DND-41 (cell line): Measurements from ENCODE around the gene IGSF22.

Experiments
- EZH2 ChIP-seq: IDR thresholded peaks from 3 replicates; pipeline ENCODE4 v1.6.1; 2012; ENCODE audit warnings: borderline replicate concordance, low read depth, mild to moderate bottlenecking, moderate library complexity, low read length, inconsistent platforms; ENCODE audit not compliant: severe bottlenecking
- TF ChIP-seq, protein P1 (sequence below): IDR thresholded peaks from 2 replicates; pipeline ENCODE4 v1.5.1; 2012; ENCODE audit warnings: borderline replicate concordance, low read length, moderate library complexity, mild to moderate bottlenecking; ENCODE audit not compliant: poor library complexity, severe bottlenecking; ENCODE audit errors: extremely low read depth

- TF ChIP-seq EZH2 = no peak
- TF ChIP-seq, protein P1, sequence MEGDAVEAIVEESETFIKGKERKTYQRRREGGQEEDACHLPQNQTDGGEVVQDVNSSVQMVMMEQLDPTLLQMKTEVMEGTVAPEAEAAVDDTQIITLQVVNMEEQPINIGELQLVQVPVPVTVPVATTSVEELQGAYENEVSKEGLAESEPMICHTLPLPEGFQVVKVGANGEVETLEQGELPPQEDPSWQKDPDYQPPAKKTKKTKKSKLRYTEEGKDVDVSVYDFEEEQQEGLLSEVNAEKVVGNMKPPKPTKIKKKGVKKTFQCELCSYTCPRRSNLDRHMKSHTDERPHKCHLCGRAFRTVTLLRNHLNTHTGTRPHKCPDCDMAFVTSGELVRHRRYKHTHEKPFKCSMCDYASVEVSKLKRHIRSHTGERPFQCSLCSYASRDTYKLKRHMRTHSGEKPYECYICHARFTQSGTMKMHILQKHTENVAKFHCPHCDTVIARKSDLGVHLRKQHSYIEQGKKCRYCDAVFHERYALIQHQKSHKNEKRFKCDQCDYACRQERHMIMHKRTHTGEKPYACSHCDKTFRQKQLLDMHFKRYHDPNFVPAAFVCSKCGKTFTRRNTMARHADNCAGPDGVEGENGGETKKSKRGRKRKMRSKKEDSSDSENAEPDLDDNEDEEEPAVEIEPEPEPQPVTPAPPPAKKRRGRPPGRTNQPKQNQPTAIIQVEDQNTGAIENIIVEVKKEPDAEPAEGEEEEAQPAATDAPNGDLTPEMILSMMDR = no peak
Measured at GRCh38 chr11:18768472-18768901, 42.5 kb upstream of the IGSF22 start.
